Neuronal stem cell (in vitro differentiated cells): ENCODE results near the gene ATXN10.
A peak's percentile ranks its signal among the peaks of the same experiment; 100 is the strongest.

Experiments
- DNase-seq: peaks from one replicate; pipeline ENCODE4 v3.0.0-alpha.2; 2013; ENCODE audit warnings: low spot score
- H2AFZ ChIP-seq: one replicate; pipeline ENCODE4 v1.6.1; 2013; ENCODE audit warnings: mild to moderate bottlenecking, low read length, inconsistent platforms
- H2AK5ac ChIP-seq: 2 replicates; pipeline ENCODE4 v1.6.1; 2013; ENCODE audit warnings: low read depth, mild to moderate bottlenecking, inconsistent platforms, low read length, moderate library complexity, mixed read lengths
- H2BK120ac ChIP-seq: 2 replicates; pipeline ENCODE4 v1.6.1; 2013; ENCODE audit warnings: low read depth, mild to moderate bottlenecking, inconsistent platforms, low read length, moderate library complexity, mixed read lengths
- H2BK12ac ChIP-seq: one replicate; pipeline ENCODE4 v1.6.1; 2013; ENCODE audit warnings: low read length, inconsistent platforms
- H2BK15ac ChIP-seq: 2 replicates; pipeline ENCODE4 v1.6.1; 2013; ENCODE audit warnings: mild to moderate bottlenecking, low read length, inconsistent platforms, mixed read lengths
- H2BK5ac ChIP-seq: one replicate; pipeline ENCODE4 v1.6.1; 2013; ENCODE audit warnings: inconsistent platforms, mild to moderate bottlenecking, low read length, moderate library complexity
- H3K14ac ChIP-seq: one replicate; pipeline ENCODE4 v1.6.1; 2013; ENCODE audit warnings: low read length, inconsistent platforms
- H3K18ac ChIP-seq: 2 replicates; pipeline ENCODE4 v1.6.1; 2013; ENCODE audit warnings: low read length, inconsistent platforms
- H3K23ac ChIP-seq: 2 replicates; pipeline ENCODE4 v1.6.1; 2013; ENCODE audit warnings: low read depth, mild to moderate bottlenecking, mixed read lengths, low read length, inconsistent platforms; ENCODE audit not compliant: poor library complexity
- H3K27ac ChIP-seq: replicated peaks from 3 replicates; pipeline ENCODE4 v1.5.1; 2013; ENCODE audit warnings: low read length, inconsistent platforms
- H3K27me3 ChIP-seq, 3 experiments: 2 replicates each; pipeline ENCODE4 v1.6.1; 2013; ENCODE audit warnings: low read length in 3 of 3, mild to moderate bottlenecking in 2 of 3, inconsistent platforms in 1 of 3, low read depth in 1 of 3, mixed read lengths in 1 of 3, moderate library complexity in 1 of 3; ENCODE audit not compliant: control insufficient read depth in 3 of 3, insufficient read depth in 3 of 3
- H3K36me3 ChIP-seq, 2 donors: replicated peaks in 1 of 2; 2 replicates each; pipeline ENCODE4 v1.6.1; 2013; ENCODE audit warnings: low read length in 2 of 2; ENCODE audit not compliant: control insufficient read depth in 2 of 2, insufficient read depth in 2 of 2
- H3K4ac ChIP-seq: 2 replicates; pipeline ENCODE4 v1.6.1; 2013; ENCODE audit warnings: inconsistent platforms, mild to moderate bottlenecking, low read length, moderate library complexity
- H3K4me1 ChIP-seq, 2 donors: 1 replicate in 1 of 2; 2 replicates in 1 of 2; pipeline ENCODE4 v1.6.1; 2013; ENCODE audit warnings: low read length in 2 of 2, low read depth in 1 of 2; ENCODE audit not compliant: control insufficient read depth in 2 of 2, insufficient read depth in 1 of 2
- H3K4me2 ChIP-seq: one replicate; pipeline ENCODE4 v1.6.1; 2013; ENCODE audit warnings: mild to moderate bottlenecking, low read length, inconsistent platforms; ENCODE audit not compliant: insufficient read depth, poor library complexity, severe bottlenecking
- H3K4me3 ChIP-seq, 2 donors: 2 replicates each; pipeline ENCODE4 v1.5.1; 2013; ENCODE audit warnings: low read length in 2 of 2, mild to moderate bottlenecking in 2 of 2, inconsistent platforms in 1 of 2, moderate library complexity in 1 of 2
- H3K79me1 ChIP-seq: one replicate; pipeline ENCODE4 v1.6.1; 2013; ENCODE audit warnings: low read depth, mild to moderate bottlenecking, inconsistent platforms, low read length, moderate library complexity
- H3K9ac ChIP-seq: one replicate; pipeline ENCODE4 v1.6.1; 2013; ENCODE audit warnings: mild to moderate bottlenecking, low read depth, low read length, inconsistent platforms; ENCODE audit not compliant: poor library complexity
- H3K9me3 ChIP-seq, 2 donors: replicated peaks in 1 of 2; 2 replicates each; pipeline versions ENCODE3 to v1.6.1; 2013; ENCODE audit warnings: low read length in 2 of 2, mild to moderate bottlenecking in 2 of 2, inconsistent platforms in 1 of 2, low read depth in 1 of 2, mixed read lengths in 1 of 2, moderate library complexity in 1 of 2; ENCODE audit not compliant: control insufficient read depth in 2 of 2, insufficient read depth in 1 of 2
- H4K8ac ChIP-seq: one replicate; pipeline ENCODE4 v1.6.1; 2013; ENCODE audit warnings: low read depth, mild to moderate bottlenecking, inconsistent platforms, low read length, moderate library complexity
- H4K91ac ChIP-seq: one replicate; pipeline ENCODE4 v1.6.1; 2013; ENCODE audit warnings: low read length, low read depth, mild to moderate bottlenecking, inconsistent platforms; ENCODE audit not compliant: poor library complexity
- WGBS, 2 donors: extraction: QIAGEN DNeasy Blood & Tissue Kit; methylation state at CpG; one replicate each; pipeline ENCODE4 v1.1.7; 2013; ENCODE audit warnings: missing lambda C conversion rate in 2 of 2, mixed read lengths in 1 of 2; ENCODE audit not compliant: insufficient read length in 2 of 2, insufficient replicate concordance in 1 of 2; ENCODE audit errors: extremely low coverage in 2 of 2; 5-methylcytosine and 5-hydroxymethylcytosine counted together

The ATXN10 gene

DNA sequence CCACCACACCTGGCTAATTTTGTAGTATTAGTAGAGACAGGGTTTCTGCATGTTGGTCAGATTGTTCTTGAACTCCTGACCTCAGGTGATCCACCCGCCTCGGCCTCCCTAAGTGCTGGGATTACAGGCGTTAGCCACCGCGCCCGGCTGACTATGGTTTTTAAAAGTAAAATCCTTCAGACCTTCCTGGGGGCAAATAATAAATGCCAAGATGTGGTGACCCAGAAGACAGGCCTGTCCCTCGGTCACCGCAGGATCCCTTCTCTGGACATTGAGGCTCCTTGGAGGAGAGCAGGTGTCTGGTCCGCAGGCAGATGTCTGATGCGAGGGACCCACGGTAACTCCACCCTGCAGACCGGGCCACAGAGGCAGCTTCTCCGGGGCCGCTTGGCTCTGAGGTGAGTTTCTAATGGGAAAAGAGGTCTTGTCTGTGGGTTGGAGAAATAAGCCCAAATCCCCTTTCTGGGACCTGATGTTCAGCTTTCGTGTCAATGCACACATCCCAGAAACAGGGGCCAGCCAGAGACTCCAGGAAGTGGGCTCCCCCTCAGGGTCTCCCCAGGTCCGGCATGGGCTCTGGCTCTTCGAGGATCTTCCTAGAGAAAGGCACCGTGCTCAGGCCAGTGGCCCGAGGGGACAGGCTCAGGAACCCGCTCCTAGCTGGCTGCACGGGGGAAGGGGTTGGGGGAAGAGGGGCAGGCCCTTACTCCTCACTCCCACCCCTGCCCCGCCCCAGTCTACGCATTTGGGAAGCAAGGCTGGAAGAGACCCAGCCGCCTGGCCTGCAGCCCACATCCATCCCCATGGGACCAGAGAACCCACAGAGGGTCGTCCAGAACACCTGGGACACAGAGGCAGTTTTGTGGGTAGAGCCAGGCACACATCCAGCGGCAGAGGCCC, 204.8 kb downstream of the ATXN10 start:
- Histone ChIP-seq H2BK15ac (peak overlapping the region; percentile 95), H3K23ac (no peak overlapping the region), H3K4me2 (no peak overlapping the region), H4K91ac (no peak overlapping the region), H3K27me3 (peaks cover 0 to 31% (median 3%) of the 10 kb centered on the region in 3 experiments), H3K27ac (no peak overlapping the region), H3K9ac (no peak overlapping the region), H2BK5ac (no peak overlapping the region), H3K36me3 (no peaks in the 10 kb centered on the region), H3K4me1 (peaks cover 36 to 44% of the 10 kb centered on the region in 2 donors), H3K14ac (peak overlapping the region; percentile 82), H2BK12ac (peak overlapping the region; percentile 58), H3K9me3 (peaks cover 1 to 12% of the 10 kb centered on the region in 2 donors), H2AK5ac (peak overlapping the region; percentile 95), H3K18ac (peak overlapping the region; percentile 59), H3K4me3 (no peak overlapping the region), H3K4ac (no peak overlapping the region), H2AFZ (no peak overlapping the region), H4K8ac (no peak overlapping the region), H2BK120ac (no peak overlapping the region), H3K79me1 (peaks cover 4% of the 10 kb centered on the region)
- DNase-seq: no peak
- no CpG with 5 or more reads among the region's 26 CpGs for WGBS, 2 donors

DNA sequence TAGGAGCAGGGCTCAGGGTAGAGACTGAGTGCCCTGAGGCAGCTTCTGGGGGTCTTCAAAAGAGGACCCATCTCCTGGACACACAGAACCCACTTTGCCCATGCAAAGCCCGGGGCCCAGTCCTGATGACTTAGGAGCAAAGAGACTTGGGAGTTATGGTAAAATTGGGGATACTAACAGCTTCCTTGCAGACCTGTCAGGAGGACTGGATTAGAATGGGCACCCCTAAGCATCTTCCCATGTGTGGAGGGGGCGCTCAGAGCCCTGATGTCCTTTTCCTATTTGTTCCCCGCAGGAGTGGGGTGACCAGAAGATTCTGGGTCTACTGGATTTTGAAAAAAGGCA, 205.4 kb downstream of the ATXN10 start:
- H2BK5ac ChIP-seq: peak overlapping the region; percentile 90
- WGBS, 2 donors: no CpG with 5 or more reads among the region's 3 CpGs

DNA sequence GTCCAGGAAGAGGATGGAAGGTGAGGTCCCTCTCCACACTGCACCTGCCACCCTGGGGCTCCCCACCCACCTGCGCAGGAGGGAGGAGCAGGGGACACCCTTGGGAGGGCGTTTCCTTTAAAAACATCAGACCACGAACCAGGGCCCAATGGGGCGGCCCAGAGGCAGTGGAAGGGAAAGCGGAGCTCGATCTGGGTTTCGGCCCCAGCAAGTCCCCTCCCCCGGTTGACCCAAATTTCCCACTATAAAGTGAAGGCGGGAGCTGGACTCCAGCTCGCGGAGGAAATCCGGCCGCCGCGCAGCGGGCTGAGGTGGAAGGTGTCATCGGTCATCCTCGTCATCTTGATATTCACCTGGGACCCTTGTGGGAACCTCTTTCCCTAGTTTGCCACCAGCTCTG, 206.0 kb downstream of the ATXN10 start:
- H2BK15ac ChIP-seq: peak overlapping the region; percentile 95
- H4K91ac ChIP-seq: no peak overlapping the region
- H2BK5ac ChIP-seq: peak overlapping the region; percentile 90
- H3K27ac ChIP-seq: no peak overlapping the region
- H3K9ac ChIP-seq: peak overlapping the region; percentile 77
- peak overlapping the region; percentile 45 for H3K4me2 ChIP-seq
- peak overlapping the region; percentile 87 for H3K23ac ChIP-seq
- DNase-seq: no peak
- H4K8ac ChIP-seq: no peak overlapping the region
- H3K14ac ChIP-seq: no peak overlapping the region
- no peak overlapping the region for H2AFZ ChIP-seq
- peaks cover 1 to 8% of the 10 kb centered on the region in 2 donors for H3K9me3 ChIP-seq
- H3K4me3 ChIP-seq: no peak overlapping the region
- WGBS, 2 donors: no CpG with 5 or more reads among the region's 18 CpGs
- peak overlapping the region; percentile 84 for H3K4ac ChIP-seq
- peaks cover 0 to 44% (median 3%) of the 10 kb centered on the region in 3 experiments for H3K27me3 ChIP-seq
- H2BK12ac ChIP-seq: peak overlapping the region; percentile 75
- peaks cover 42 to 46% of the 10 kb centered on the region in 2 donors for H3K4me1 ChIP-seq
- peak overlapping the region; percentile 96 for H3K18ac ChIP-seq
- H3K79me1 ChIP-seq: peaks cover 4% of the 10 kb centered on the region
- H2BK120ac ChIP-seq: peak overlapping the region; percentile 2
- peak overlapping the region; percentile 95 for H2AK5ac ChIP-seq
- no peaks in the 10 kb centered on the region for H3K36me3 ChIP-seq

More for the DNA sequence above, 205.4 kb downstream of the ATXN10 start:
- no peak overlapping the region for H2AFZ ChIP-seq
- peaks cover 4% of the 10 kb centered on the region for H3K79me1 ChIP-seq
- peaks cover 1 to 12% of the 10 kb centered on the region in 2 donors for H3K9me3 ChIP-seq
- no peak overlapping the region for H3K23ac ChIP-seq
- H2BK12ac ChIP-seq: no peak overlapping the region
- H3K4me2 ChIP-seq: no peak overlapping the region
- H4K8ac ChIP-seq: no peak overlapping the region
- H3K36me3 ChIP-seq: no peaks in the 10 kb centered on the region
- peak overlapping the region; percentile 95 for H2BK15ac ChIP-seq
- no peak overlapping the region for H3K4ac ChIP-seq
- peaks cover 39 to 46% of the 10 kb centered on the region in 2 donors for H3K4me1 ChIP-seq
- H2AK5ac ChIP-seq: peak overlapping the region; percentile 95
- no peak overlapping the region for H3K9ac ChIP-seq
- peaks cover 0 to 37% (median 3%) of the 10 kb centered on the region in 3 experiments for H3K27me3 ChIP-seq
- no peak overlapping the region for H2BK120ac ChIP-seq
- H3K14ac ChIP-seq: no peak overlapping the region
- H3K4me3 ChIP-seq: no peak overlapping the region
- no peak overlapping the region for H3K18ac ChIP-seq
- H4K91ac ChIP-seq: no peak overlapping the region
- H3K27ac ChIP-seq: no peak overlapping the region
- no peak for DNase-seq

- Histone ChIP-seq H2BK120ac (peak overlapping the region; percentile 2), H3K27me3 (peaks cover 0 to 48% (median 3%) of the 10 kb centered on the region in 3 experiments), H3K27ac (no peak overlapping the region), H3K14ac (no peak overlapping the region), H3K36me3 (no peaks in the 10 kb centered on the region), H4K8ac (no peak overlapping the region), H4K91ac (no peak overlapping the region), H2AFZ (peak overlapping the region; percentile 51), H3K4me2 (peak overlapping the region; percentile 45), H2BK5ac (peak overlapping the region; percentile 90), H3K4ac (peak overlapping the region; percentile 84), H3K9ac (peak overlapping the region; percentile 77), H3K4me3 (no peak overlapping the region), H3K4me1 (peaks cover 42 to 46% of the 10 kb centered on the region in 2 donors), H2BK12ac (peak overlapping the region; percentile 75), H2BK15ac (peak overlapping the region; percentile 95), H3K23ac (peak overlapping the region; percentile 75), H3K18ac (peak overlapping the region; percentile 99), H2AK5ac (peak overlapping the region; percentile 95), H3K9me3 (peaks cover 1 to 3% of the 10 kb centered on the region in 2 donors), H3K79me1 (peaks cover 4% of the 10 kb centered on the region)
- no CpG with 5 or more reads among the region's 25 CpGs for WGBS, 2 donors
- no peak for DNase-seq
Observed at GRCh38 chr22:45878051-45878781, 206.6 kb downstream of the ATXN10 start.
